ENCODE data around the gene SLC46A2.

SLC46A2 gene

GRCh38 chr9:112833081-112833480 is 57.6 kb downstream of the SLC46A2 start:
- DNase-seq (ENCODE audit: insufficient read length, low spot score) = no peak

DNA sequence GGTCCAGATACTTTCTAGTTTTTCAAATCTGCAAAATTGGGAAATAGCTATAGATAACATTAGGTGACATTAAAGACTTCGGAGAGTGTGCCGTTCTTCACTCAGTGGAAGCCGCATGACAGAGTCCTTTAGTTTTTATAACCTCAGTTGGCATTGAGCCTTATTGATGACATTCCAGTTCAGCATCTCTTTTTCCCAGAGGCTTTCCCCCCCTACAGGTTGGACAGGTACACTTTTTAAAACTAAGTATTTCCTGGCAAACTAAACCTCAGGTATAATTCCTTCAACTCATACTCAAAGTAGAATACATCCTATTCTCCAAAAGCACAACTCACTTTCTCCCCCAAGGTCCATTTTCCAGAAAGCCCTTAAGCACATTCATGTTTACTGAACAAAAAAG is 58.7 kb downstream of the SLC46A2 start:
- no peak for DNase-seq (ENCODE audit: insufficient read length, low spot score)

More at GRCh38 chr9:112833081-112833480, 57.6 kb downstream of the SLC46A2 start:
- no peak for FAIRE-seq

DNA sequence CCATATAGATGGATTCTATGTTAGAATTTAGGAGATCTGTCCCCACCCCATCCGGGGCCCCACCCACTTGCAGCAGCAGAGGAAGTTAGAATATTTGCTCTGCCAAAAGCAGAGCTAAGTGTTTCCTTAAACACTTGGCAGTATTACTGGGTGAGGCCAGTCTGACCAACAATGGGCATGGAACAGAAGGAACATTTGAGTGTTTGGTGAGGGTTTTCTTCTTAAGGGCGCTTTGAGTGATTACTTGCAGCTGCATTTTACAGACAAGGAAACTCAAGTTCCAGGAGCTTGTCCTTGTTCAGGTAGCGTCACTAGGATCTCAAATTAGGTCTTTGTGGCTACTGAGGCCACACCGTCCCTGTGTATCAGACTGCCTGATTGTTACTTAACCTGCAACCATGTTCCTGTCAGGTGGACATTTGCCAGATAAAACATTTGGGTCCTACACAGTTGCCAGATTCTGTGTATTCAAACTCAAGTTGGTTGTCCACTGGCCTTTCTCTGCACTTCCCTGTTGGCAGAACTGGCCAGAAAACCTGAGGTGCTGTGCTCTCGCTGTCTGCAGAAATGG is 59.3 kb downstream of the SLC46A2 start:
- DNase-seq (ENCODE audit: insufficient read length, low spot score) (no peak), FAIRE-seq (no peak)

More for the DNA sequence above, 58.7 kb downstream of the SLC46A2 start:
- FAIRE-seq = no peak
